GM10847 (cell line): ENCODE measurements around the gene SLC9B2.

ENCODE experiments used
- POLR2A ChIP-seq: IDR thresholded peaks from 2 replicates; pipeline ENCODE4 v1.6.1; 2011; ENCODE audit not compliant: insufficient read length; ENCODE audit errors: extremely low read depth

Gene SLC9B2

GRCh38 chr4:103076747-103077347 lies at the start of gene SLC9B2:
Gene SLC9B2 (minus strand): TSS chr4:103076761. CDS start chr4:103067550, 9,211 bp downstream.
- TF ChIP-seq POLR2A: no peak

- TF ChIP-seq POLR2A: no peak
Observed at GRCh38 chr4:103126126-103126525, 49.6 kb upstream of the SLC9B2 start.

GRCh38 chr4:103123114-103123513 lies 46.6 kb upstream of the SLC9B2 start:
- TF ChIP-seq POLR2A: no peak

- TF ChIP-seq POLR2A: no peak
Observed at GRCh38 chr4:103118166-103118565, 41.6 kb upstream of the SLC9B2 start.

- no peak for TF ChIP-seq POLR2A
Observed at GRCh38 chr4:103111598-103111997, 35.0 kb upstream of the SLC9B2 start.

- TF ChIP-seq POLR2A: no peak
Observed at GRCh38 chr4:103108542-103108941, 32.0 kb upstream of the SLC9B2 start.

GRCh38 chr4:103105558-103106356 lies 29.2 kb upstream of the SLC9B2 start:
- no peak for TF ChIP-seq POLR2A

- no peak for TF ChIP-seq POLR2A
Observed at GRCh38 chr4:103104886-103105285, 28.3 kb upstream of the SLC9B2 start.

GRCh38 chr4:103100691-103101090 lies 24.1 kb upstream of the SLC9B2 start:
- TF ChIP-seq POLR2A: no peak

- TF ChIP-seq POLR2A: no peak
Observed at GRCh38 chr4:103099691-103100392, 23.3 kb upstream of the SLC9B2 start, which contains the start of gene BDH2. Gene BDH2 (minus strand): TSS chr4:103099834. CDS start chr4:103096254, 3,580 bp downstream.

- no peak for TF ChIP-seq POLR2A
Observed at GRCh38 chr4:103098756-103099440, 22.3 kb upstream of the SLC9B2 start.

- no peak for TF ChIP-seq POLR2A
Observed at GRCh38 chr4:103098341-103098740, 21.8 kb upstream of the SLC9B2 start.

- no peak for TF ChIP-seq POLR2A
Observed at GRCh38 chr4:103097112-103097511, 20.6 kb upstream of the SLC9B2 start.

GRCh38 chr4:103095080-103095479 lies 18.5 kb upstream of the SLC9B2 start:
- no peak for TF ChIP-seq POLR2A

- TF ChIP-seq POLR2A: no peak
Observed at GRCh38 chr4:103092245-103092644, 15.7 kb upstream of the SLC9B2 start.
